T-helper 2 cell treated with Interferon-gamma antibody and Interleukin-4, amounts not matched to agents 5 μg/mL and 100 μg/mL, for 36 hours (primary cell): Measurements from ENCODE around the gene RAD51B.

Experiments used
- DNase-seq: peaks from one replicate; pipeline ENCODE4 v3.0.0; 2021; ENCODE audit warnings: low spot score
- H3K27ac Mint-ChIP-seq: one replicate; pipeline ENCODE4 v1.8.0; 2021; ENCODE audit warnings: mild to moderate bottlenecking, mixed read lengths
- H3K27me3 Mint-ChIP-seq: one replicate; pipeline ENCODE4 v1.8.0; 2021; ENCODE audit warnings: low read depth, mixed read lengths
- H3K36me3 Mint-ChIP-seq: one replicate; pipeline ENCODE4 v1.8.0; 2021; ENCODE audit warnings: low read depth, mixed read lengths
- H3K4me1 Mint-ChIP-seq: one replicate; pipeline ENCODE4 v1.8.0; 2021; ENCODE audit warnings: low read depth, mixed read lengths
- H3K4me3 Mint-ChIP-seq: one replicate; pipeline ENCODE4 v1.8.0; 2022; ENCODE audit warnings: mild to moderate bottlenecking, moderate library complexity, mixed read lengths
- H3K9me3 Mint-ChIP-seq: one replicate; pipeline ENCODE4 v1.8.0; 2021; ENCODE audit warnings: mixed read lengths

The RAD51B gene

GRCh38 chr14:68361231-68361630 lies 541.7 kb downstream of the RAD51B start:
- no peak overlapping the region for H3K4me3 Mint-ChIP-seq
- no peaks in the 10 kb centered on the region for H3K9me3 Mint-ChIP-seq
- no peaks in the 10 kb centered on the region for H3K36me3 Mint-ChIP-seq
- peaks cover 3% of the 10 kb centered on the region for H3K4me1 Mint-ChIP-seq
- no peak overlapping the region for H3K27ac Mint-ChIP-seq
- no peaks in the 10 kb centered on the region for H3K27me3 Mint-ChIP-seq
- DNase-seq = no peak

DNA sequence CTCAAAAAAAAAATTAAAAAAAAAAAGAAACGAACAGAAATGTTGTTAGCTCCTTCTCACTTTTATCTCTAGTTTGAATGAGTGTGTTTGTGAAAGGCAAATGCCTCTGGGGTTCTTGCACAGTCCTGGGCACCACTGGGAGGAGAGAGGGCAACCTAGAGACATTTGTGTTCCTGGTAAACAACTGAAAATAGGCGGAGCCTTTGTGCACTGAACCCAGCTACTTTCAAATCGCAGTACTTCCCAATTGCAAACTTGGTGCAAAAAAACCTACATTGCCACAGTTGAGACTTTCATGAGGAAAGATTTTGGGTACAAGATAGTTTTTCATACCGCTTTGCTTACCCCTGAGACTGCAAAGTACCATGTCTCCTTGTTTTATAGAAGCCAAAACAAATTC lies 543.3 kb downstream of the RAD51B start:
- DNase-seq = no peak
- H3K36me3 Mint-ChIP-seq = no peaks in the 10 kb centered on the region
- no peak overlapping the region for H3K4me3 Mint-ChIP-seq
- peaks cover 3% of the 10 kb centered on the region for H3K4me1 Mint-ChIP-seq
- H3K27ac Mint-ChIP-seq = no peak overlapping the region
- no peaks in the 10 kb centered on the region for H3K27me3 Mint-ChIP-seq
- no peaks in the 10 kb centered on the region for H3K9me3 Mint-ChIP-seq

- H3K27me3 Mint-ChIP-seq = no peaks in the 10 kb centered on the region
- peaks cover 7% of the 10 kb centered on the region for H3K4me1 Mint-ChIP-seq
- H3K9me3 Mint-ChIP-seq = no peaks in the 10 kb centered on the region
- H3K36me3 Mint-ChIP-seq = no peaks in the 10 kb centered on the region
- no peak for DNase-seq
- H3K4me3 Mint-ChIP-seq = no peak overlapping the region
- no peak overlapping the region for H3K27ac Mint-ChIP-seq
Measured at GRCh38 chr14:68363466-68363842, 543.9 kb downstream of the RAD51B start.

GRCh38 chr14:68363843-68364767 lies 544.5 kb downstream of the RAD51B start:
- Mint-ChIP-seq H3K4me1 (peaks cover 7% of the 10 kb centered on the region), H3K27ac (no peak overlapping the region), H3K27me3 (no peaks in the 10 kb centered on the region), H3K4me3 (no peak overlapping the region), H3K36me3 (no peaks in the 10 kb centered on the region), H3K9me3 (no peaks in the 10 kb centered on the region)
- no peak for DNase-seq

GRCh38 chr14:68364792-68365192 lies 545.2 kb downstream of the RAD51B start:
- Mint-ChIP-seq H3K4me3 (no peak overlapping the region), H3K9me3 (no peaks in the 10 kb centered on the region), H3K4me1 (peaks cover 11% of the 10 kb centered on the region), H3K27me3 (no peaks in the 10 kb centered on the region), H3K27ac (no peak overlapping the region), H3K36me3 (no peaks in the 10 kb centered on the region)
- no peak for DNase-seq

GRCh38 chr14:68365228-68365627 lies 545.6 kb downstream of the RAD51B start:
- Mint-ChIP-seq H3K4me3 (no peak overlapping the region), H3K9me3 (no peaks in the 10 kb centered on the region), H3K27me3 (no peaks in the 10 kb centered on the region), H3K4me1 (peaks cover 11% of the 10 kb centered on the region), H3K36me3 (no peaks in the 10 kb centered on the region), H3K27ac (no peak overlapping the region)
- DNase-seq = no peak

DNA sequence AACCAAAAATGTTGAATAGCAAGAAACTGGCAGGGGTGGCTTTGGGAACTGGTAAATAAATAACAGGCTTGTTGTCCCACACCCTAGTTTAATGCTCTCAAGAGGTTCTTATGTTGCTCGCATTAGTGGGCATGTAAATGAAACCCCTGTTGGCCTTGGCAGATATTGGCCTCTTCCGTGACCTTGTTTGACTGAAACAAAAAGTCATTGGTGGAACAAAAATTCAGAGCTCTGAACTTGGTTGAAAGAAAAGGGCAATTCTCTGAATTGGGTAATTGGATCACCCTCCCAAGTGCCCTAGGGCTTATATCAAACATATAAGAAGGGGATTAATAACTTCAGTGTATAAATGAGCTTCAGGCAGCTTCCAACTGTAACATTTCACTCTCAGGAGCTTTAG lies 547.1 kb downstream of the RAD51B start:
- H3K27me3 Mint-ChIP-seq = no peaks in the 10 kb centered on the region
- DNase-seq = no peak

DNA sequence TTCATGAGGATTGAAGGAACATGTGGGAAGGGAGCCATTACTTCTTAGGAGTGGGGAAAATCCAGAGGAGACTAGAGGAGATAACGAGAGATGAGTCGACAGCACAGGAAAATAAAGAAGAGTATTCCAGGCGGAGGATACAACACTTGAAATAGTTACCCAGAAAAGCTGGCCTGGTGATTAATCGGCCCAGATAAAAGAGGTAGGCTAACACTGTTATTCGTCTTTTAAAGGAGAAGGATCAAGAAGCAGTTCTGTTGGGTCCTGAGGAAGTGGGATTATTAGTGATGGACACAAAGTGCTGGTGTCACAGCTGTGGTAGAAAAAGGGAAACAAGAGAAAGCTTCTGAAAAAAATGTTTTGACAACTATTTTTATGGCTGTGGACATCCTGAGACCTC lies 548.0 kb downstream of the RAD51B start:
- no peak for DNase-seq
- H3K27me3 Mint-ChIP-seq = no peaks in the 10 kb centered on the region
- no peak overlapping the region for H3K4me3 Mint-ChIP-seq

More for the DNA sequence above, 547.1 kb downstream of the RAD51B start:
- H3K36me3 Mint-ChIP-seq = no peaks in the 10 kb centered on the region
- no peaks in the 10 kb centered on the region for H3K9me3 Mint-ChIP-seq
- peaks cover 11% of the 10 kb centered on the region for H3K4me1 Mint-ChIP-seq
- no peak overlapping the region for H3K27ac Mint-ChIP-seq
- H3K4me3 Mint-ChIP-seq = no peak overlapping the region

DNA sequence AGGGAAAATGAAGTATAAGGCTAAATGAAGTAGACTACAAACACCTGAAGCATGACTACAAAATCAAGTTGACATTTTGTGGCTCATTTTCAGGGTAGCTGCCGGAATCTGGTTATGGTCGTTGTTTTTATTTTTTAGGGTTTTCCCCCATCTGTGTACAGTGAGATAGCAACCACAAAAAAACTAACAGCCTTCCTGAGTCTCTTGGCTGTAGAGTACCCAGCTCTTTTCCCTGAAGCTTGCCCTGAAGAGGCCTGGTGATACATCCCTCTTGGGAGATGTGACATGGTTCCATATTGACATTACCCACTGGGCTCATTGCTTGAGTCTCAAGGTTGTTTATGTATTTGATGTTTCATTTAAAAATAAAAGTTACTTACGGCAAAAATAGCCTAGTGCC lies 549.3 kb downstream of the RAD51B start:
- Mint-ChIP-seq H3K36me3 (no peaks in the 10 kb centered on the region), H3K27me3 (no peaks in the 10 kb centered on the region), H3K4me3 (no peak overlapping the region), H3K9me3 (no peaks in the 10 kb centered on the region), H3K4me1 (peaks cover 8% of the 10 kb centered on the region), H3K27ac (no peak overlapping the region)
- DNase-seq = no peak

More for the DNA sequence above, 548.0 kb downstream of the RAD51B start:
- H3K36me3 Mint-ChIP-seq = no peaks in the 10 kb centered on the region
- no peak overlapping the region for H3K27ac Mint-ChIP-seq
- no peaks in the 10 kb centered on the region for H3K9me3 Mint-ChIP-seq
- peaks cover 11% of the 10 kb centered on the region for H3K4me1 Mint-ChIP-seq

- peaks cover 9% of the 10 kb centered on the region for H3K4me1 Mint-ChIP-seq
- H3K27ac Mint-ChIP-seq = no peak overlapping the region
- H3K4me3 Mint-ChIP-seq = no peak overlapping the region
- no peaks in the 10 kb centered on the region for H3K9me3 Mint-ChIP-seq
- no peaks in the 10 kb centered on the region for H3K27me3 Mint-ChIP-seq
- no peaks in the 10 kb centered on the region for H3K36me3 Mint-ChIP-seq
- no peak for DNase-seq
Measured at GRCh38 chr14:68369281-68370056, 549.9 kb downstream of the RAD51B start.

DNA sequence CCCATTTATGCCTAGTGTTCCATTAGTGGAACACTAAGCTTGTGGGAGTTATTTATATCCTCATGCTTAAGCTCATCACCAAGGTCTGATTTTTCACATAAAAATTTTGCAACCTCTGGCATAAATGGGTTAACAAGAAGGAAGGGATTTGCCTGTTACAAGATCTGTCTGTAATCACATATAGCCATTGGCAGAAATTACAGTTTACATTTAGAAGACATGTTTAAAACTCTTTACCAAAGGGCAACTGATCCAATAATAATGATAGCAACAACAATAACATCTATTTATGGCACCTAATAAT lies 550.4 kb downstream of the RAD51B start:
- H3K27me3 Mint-ChIP-seq = no peaks in the 10 kb centered on the region
- no peaks in the 10 kb centered on the region for H3K9me3 Mint-ChIP-seq
- H3K4me3 Mint-ChIP-seq = no peak overlapping the region
- no peak overlapping the region for H3K27ac Mint-ChIP-seq
- no peak for DNase-seq
- peaks cover 9% of the 10 kb centered on the region for H3K4me1 Mint-ChIP-seq
- H3K36me3 Mint-ChIP-seq = no peaks in the 10 kb centered on the region

DNA sequence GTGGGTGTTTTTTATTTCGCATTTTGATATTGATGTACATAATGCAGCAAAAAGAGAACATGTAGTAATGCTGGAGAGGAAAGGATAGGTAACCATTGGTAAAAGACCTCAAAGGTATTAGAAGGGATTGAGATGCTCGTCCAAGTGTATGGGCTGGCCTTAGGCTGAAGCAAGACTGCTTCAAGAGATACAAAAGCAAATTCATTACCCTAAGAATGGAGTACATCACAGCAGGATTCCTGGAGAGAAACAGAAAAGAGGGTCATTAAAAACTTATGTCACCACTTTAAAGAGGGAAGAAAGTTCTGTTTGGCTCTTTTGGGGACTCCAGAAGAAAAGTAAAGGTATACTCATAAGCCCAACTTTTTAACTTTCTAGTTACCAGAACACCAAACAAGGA lies 552.8 kb downstream of the RAD51B start:
- no peaks in the 10 kb centered on the region for H3K27me3 Mint-ChIP-seq
- no peak overlapping the region for H3K27ac Mint-ChIP-seq
- H3K36me3 Mint-ChIP-seq = no peaks in the 10 kb centered on the region
- H3K9me3 Mint-ChIP-seq = no peaks in the 10 kb centered on the region
- H3K4me3 Mint-ChIP-seq = no peak overlapping the region
- DNase-seq = no peak
- peaks cover 13% of the 10 kb centered on the region for H3K4me1 Mint-ChIP-seq

GRCh38 chr14:68373124-68373646 lies 553.6 kb downstream of the RAD51B start:
- no peak for DNase-seq
- Mint-ChIP-seq H3K36me3 (no peaks in the 10 kb centered on the region), H3K4me1 (peaks cover 17% of the 10 kb centered on the region), H3K27me3 (no peaks in the 10 kb centered on the region), H3K9me3 (no peaks in the 10 kb centered on the region), H3K4me3 (no peak overlapping the region), H3K27ac (no peak overlapping the region)

GRCh38 chr14:68373847-68374444 lies 554.4 kb downstream of the RAD51B start:
- no peaks in the 10 kb centered on the region for H3K27me3 Mint-ChIP-seq
- no peaks in the 10 kb centered on the region for H3K9me3 Mint-ChIP-seq
- no peak overlapping the region for H3K4me3 Mint-ChIP-seq
- no peaks in the 10 kb centered on the region for H3K36me3 Mint-ChIP-seq
- H3K27ac Mint-ChIP-seq = no peak overlapping the region
- peaks cover 15% of the 10 kb centered on the region for H3K4me1 Mint-ChIP-seq
- DNase-seq = no peak
